Natural killer cell (primary cell): ENCODE results near the gene YBX2. TPM values are rescaled to one million over a fixed set of nuclear protein-coding genes. Genes with fewer than 3 reads are reported as not detected.
A peak's percentile ranks its signal among the peaks of the same experiment; 100 is the strongest.

Experiments used
- ATAC-seq, 3 donors: fragments of 150-1000 bp in 2 of 3; fragments of 200-7000 bp in 1 of 3; cut with Tn5 transposase; 1 replicate in 1 of 3; 2 replicates in 2 of 3; pipeline ENCODE4 v1.10.0; 2021; ENCODE audit warnings: mild to moderate bottlenecking in 2 of 3, moderate library complexity in 2 of 3
- DNase-seq, 2 donors: peaks; one replicate each; pipeline versions ENCODE4 v3.0.0 to v3.0.0-alpha.2; 2013 to 2021; ENCODE audit warnings: mixed read lengths in 1 of 2
- H3K27ac ChIP-seq: one replicate; pipeline ENCODE4 v1.5.1; 2013; ENCODE audit warnings: mild to moderate bottlenecking, low read length
- H3K27me3 ChIP-seq: one replicate; pipeline ENCODE4 v1.6.1; 2013; ENCODE audit warnings: low read length; ENCODE audit not compliant: control insufficient read depth, insufficient read depth
- H3K36me3 ChIP-seq: one replicate; pipeline ENCODE4 v1.6.1; 2013; ENCODE audit warnings: low read length; ENCODE audit not compliant: control insufficient read depth, insufficient read depth
- H3K4me1 ChIP-seq: one replicate; pipeline ENCODE4 v1.6.1; 2013; ENCODE audit warnings: low read length; ENCODE audit not compliant: control insufficient read depth, insufficient read depth
- H3K4me3 ChIP-seq: one replicate; pipeline ENCODE4 v1.5.1; 2013; ENCODE audit warnings: low read length
- H3K9me3 ChIP-seq: one replicate; pipeline ENCODE4 v1.6.1; 2013; ENCODE audit warnings: low read length; ENCODE audit not compliant: control insufficient read depth, insufficient read depth
- H3K27ac Mint-ChIP-seq, 2 donors: one replicate each; pipeline ENCODE4 v1.8.0; 2022; ENCODE audit warnings: mild to moderate bottlenecking in 2 of 2, mixed read lengths in 2 of 2, moderate library complexity in 1 of 2
- H3K27me3 Mint-ChIP-seq, 2 donors: one replicate each; pipeline ENCODE4 v1.8.0; 2022; ENCODE audit warnings: low read depth in 2 of 2, mixed read lengths in 2 of 2
- H3K36me3 Mint-ChIP-seq: one replicate; pipeline ENCODE4 v1.8.0; 2022; ENCODE audit warnings: mixed read lengths
- H3K4me1 Mint-ChIP-seq, 2 donors: one replicate each; pipeline ENCODE4 v1.8.0; 2022; ENCODE audit warnings: mixed read lengths in 2 of 2
- H3K4me3 Mint-ChIP-seq: one replicate; pipeline ENCODE4 v1.8.0; 2022; ENCODE audit warnings: mild to moderate bottlenecking, moderate library complexity, mixed read lengths
- H3K9me3 Mint-ChIP-seq, 2 donors: one replicate each; pipeline ENCODE4 v1.8.0; 2022; ENCODE audit warnings: mixed read lengths in 2 of 2
- WGBS: methylation state at CpG from one replicate; pipeline ENCODE4 v1.1.7; 2013; ENCODE audit warnings: missing lambda C conversion rate; ENCODE audit not compliant: insufficient coverage; 5-methylcytosine and 5-hydroxymethylcytosine counted together
- intact Hi-C: fragments of 100-400 bp; cut with micrococcal nuclease; formaldehyde crosslinking; loops from one replicate; pipeline ENCODE4 v1.14.2; 2022
- total RNA-seq, 4 donors: library from RNA; stranded (reverse); fragments of 120-200 nt in 1 of 4; gene quantifications; one replicate each; pipeline versions ENCODE4 v1.2.3 to v1.2.4, GENCODE V29; 2013 to 2022
- TF ChIP-seq, protein P1 (sequence below): fragments of 200-600 bp; IDR thresholded peaks from one replicate; pipeline ENCODE4 v1.8.0; 2022; ENCODE audit warnings: antibody characterized with exemption

Gene YBX2
- total RNA-seq, 3 donors from 2014 or later (not counting 1 experiment from before 2014, with no cell fraction given): 0.05 TPM; not detected in 2

DNA sequence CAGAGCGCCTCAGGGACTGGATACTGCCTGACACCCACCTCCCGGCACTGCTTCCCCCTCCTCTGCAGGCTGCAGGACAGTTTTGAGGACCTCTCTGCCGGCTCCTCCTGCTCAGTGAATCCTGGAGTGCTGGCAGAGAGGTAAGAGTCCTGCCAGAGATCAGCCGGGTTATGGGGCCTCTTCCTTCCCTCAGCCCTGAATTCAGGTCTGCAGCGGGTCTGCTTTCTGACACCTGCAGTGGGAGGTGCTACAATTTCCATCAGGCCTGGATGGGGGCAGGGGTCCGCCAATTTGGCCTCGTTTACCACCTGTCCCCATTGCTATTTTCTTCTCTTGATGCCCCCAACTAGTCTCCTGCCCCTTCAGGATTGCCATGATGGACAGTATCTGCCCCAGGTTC is 37.7 kb upstream of the YBX2 start:
- TF ChIP-seq, protein P1, sequence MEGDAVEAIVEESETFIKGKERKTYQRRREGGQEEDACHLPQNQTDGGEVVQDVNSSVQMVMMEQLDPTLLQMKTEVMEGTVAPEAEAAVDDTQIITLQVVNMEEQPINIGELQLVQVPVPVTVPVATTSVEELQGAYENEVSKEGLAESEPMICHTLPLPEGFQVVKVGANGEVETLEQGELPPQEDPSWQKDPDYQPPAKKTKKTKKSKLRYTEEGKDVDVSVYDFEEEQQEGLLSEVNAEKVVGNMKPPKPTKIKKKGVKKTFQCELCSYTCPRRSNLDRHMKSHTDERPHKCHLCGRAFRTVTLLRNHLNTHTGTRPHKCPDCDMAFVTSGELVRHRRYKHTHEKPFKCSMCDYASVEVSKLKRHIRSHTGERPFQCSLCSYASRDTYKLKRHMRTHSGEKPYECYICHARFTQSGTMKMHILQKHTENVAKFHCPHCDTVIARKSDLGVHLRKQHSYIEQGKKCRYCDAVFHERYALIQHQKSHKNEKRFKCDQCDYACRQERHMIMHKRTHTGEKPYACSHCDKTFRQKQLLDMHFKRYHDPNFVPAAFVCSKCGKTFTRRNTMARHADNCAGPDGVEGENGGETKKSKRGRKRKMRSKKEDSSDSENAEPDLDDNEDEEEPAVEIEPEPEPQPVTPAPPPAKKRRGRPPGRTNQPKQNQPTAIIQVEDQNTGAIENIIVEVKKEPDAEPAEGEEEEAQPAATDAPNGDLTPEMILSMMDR: no peak
- H3K27ac ChIP-seq: no peak overlapping the region
- no peaks in the 10 kb centered on the region for H3K9me3 Mint-ChIP-seq
- H3K36me3 ChIP-seq: no peaks in the 10 kb centered on the region
- H3K4me1 Mint-ChIP-seq: peaks cover 35 to 52% of the 10 kb centered on the region in 2 donors
- no peak overlapping the region for H3K4me3 ChIP-seq
- H3K4me3 Mint-ChIP-seq: peak overlapping the region; percentile 25
- WGBS: 38% methylated on average over 7 of the region's 7 CpGs
- H3K27ac Mint-ChIP-seq: no peak overlapping the region
- no peaks in the 10 kb centered on the region for H3K36me3 Mint-ChIP-seq
- peaks cover 56% of the 10 kb centered on the region for H3K4me1 ChIP-seq
- no peaks in the 10 kb centered on the region for H3K27me3 Mint-ChIP-seq
- DNase-seq (no peak), ATAC-seq (no peak)
- H3K27me3 ChIP-seq: no peaks in the 10 kb centered on the region
- intact Hi-C loops: no loop called here
- H3K9me3 ChIP-seq: no peaks in the 10 kb centered on the region

DNA sequence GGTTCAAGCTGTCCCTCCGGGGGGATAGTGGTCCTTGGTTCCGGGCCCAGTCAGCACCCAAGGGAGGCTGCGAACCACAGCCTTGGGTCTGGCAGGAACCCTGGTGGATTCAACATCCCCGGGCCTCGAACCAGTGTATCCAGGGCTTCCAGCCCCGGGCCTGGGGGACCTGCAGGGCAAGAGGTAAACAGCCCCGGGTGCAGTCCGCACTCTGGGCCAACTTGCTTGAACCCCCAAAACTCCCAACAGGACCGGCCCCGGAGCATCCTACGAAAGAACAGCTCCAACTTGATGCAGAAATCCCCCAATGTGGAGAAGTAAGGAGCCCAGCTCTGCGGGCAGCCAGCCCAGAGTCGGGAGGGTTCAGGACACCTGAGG is 36.2 kb upstream of the YBX2 start:
- intact Hi-C loops: no loop called here
- peak overlapping the region; percentile 89 to 97 for H3K27ac Mint-ChIP-seq
- peak overlapping the region; percentile 96 for H3K4me3 Mint-ChIP-seq
- H3K4me1 Mint-ChIP-seq: peaks cover 26 to 45% of the 10 kb centered on the region in 2 donors
- no peaks in the 10 kb centered on the region for H3K9me3 Mint-ChIP-seq
- H3K4me3 ChIP-seq: peak overlapping the region; percentile 90
- peak overlapping the region; percentile 56 for H3K27ac ChIP-seq
- no peaks in the 10 kb centered on the region for H3K9me3 ChIP-seq
- no peaks in the 10 kb centered on the region for H3K36me3 ChIP-seq
- TF ChIP-seq, protein P1: no peak
- peaks cover 41% of the 10 kb centered on the region for H3K4me1 ChIP-seq
- 68% methylated on average over 13 of the region's 13 CpGs for WGBS
- no peak for ATAC-seq
- no peaks in the 10 kb centered on the region for H3K27me3 ChIP-seq
- no peaks in the 10 kb centered on the region for H3K27me3 Mint-ChIP-seq
- no peaks in the 10 kb centered on the region for H3K36me3 Mint-ChIP-seq
- DNase-seq: no peak

DNA sequence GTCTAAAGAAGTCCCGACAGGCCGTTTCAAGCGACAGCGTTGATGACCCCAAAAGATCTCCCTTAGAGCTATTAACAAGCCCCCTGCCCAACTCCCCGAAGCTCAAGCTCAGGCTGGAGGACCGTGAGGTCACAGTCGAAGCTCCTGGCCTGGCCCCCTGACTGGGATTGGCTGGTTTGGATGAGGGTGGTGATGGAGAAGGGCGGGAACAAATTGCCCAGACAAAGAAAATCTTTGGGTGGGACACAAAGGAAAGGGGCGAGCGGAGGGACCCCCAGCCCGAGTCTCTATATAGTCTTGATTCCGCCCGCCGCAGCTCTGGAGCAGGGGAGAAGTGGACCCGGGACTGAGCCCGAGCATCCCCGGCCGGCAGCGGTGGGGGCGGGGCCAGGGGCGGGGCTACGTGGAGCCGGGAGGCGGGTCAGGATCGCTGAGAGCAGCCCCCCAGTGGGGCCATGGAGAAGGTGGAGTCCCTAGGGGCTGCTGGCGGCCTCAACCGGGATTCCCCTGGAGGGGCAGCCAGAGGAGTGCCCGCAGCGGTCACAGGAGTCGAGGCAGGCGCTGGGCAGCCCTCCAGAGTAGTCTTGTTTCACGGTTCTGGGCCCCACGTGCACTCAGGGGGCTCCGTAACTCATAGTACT is 35.7 kb upstream of the YBX2 start:
- Histone ChIP-seq H3K27ac (peak overlapping the region; percentile 91), H3K4me1 (peaks cover 36% of the 10 kb centered on the region), H3K9me3 (no peaks in the 10 kb centered on the region), H3K27me3 (no peaks in the 10 kb centered on the region), H3K4me3 (peak overlapping the region; percentile 90), H3K36me3 (no peaks in the 10 kb centered on the region)
- Mint-ChIP-seq H3K9me3 (no peaks in the 10 kb centered on the region), H3K36me3 (no peaks in the 10 kb centered on the region), H3K4me3 (peak overlapping the region; percentile 96), H3K27ac (peak overlapping the region; percentile 89 to 97), H3K4me1 (peaks cover 22 to 40% of the 10 kb centered on the region in 2 donors), H3K27me3 (no peaks in the 10 kb centered on the region)
- peak; percentile 74 to 86 for DNase-seq
- peak; percentile 65 to 77 (median 70) for ATAC-seq
- 1% methylated on average over 34 of the region's 34 CpGs for WGBS
- TF ChIP-seq, protein P1: no peak
- intact Hi-C loops: loop anchor here (1.0 to 2.0 kb wide), 3 partner anchors 15 to 49 kb away; partner anchors contain the start of genes EIF5A, GPS2 and SLC2A4
